Limb (tissue), 2 donors: Measurements from ENCODE around the gene GNL1.
"Not testable (repeated sequence)": the region's sequence is repeated elsewhere in the genome, so short reads cannot be mapped to it uniquely, and the experiment has no call there.

ENCODE experiments used
- DNase-seq, 2 donors: peaks; one replicate each; pipeline ENCODE4 v3.0.0-alpha.2; 2016; ENCODE audit errors: extremely low spot score in 2 of 2

The GNL1 gene

DNA sequence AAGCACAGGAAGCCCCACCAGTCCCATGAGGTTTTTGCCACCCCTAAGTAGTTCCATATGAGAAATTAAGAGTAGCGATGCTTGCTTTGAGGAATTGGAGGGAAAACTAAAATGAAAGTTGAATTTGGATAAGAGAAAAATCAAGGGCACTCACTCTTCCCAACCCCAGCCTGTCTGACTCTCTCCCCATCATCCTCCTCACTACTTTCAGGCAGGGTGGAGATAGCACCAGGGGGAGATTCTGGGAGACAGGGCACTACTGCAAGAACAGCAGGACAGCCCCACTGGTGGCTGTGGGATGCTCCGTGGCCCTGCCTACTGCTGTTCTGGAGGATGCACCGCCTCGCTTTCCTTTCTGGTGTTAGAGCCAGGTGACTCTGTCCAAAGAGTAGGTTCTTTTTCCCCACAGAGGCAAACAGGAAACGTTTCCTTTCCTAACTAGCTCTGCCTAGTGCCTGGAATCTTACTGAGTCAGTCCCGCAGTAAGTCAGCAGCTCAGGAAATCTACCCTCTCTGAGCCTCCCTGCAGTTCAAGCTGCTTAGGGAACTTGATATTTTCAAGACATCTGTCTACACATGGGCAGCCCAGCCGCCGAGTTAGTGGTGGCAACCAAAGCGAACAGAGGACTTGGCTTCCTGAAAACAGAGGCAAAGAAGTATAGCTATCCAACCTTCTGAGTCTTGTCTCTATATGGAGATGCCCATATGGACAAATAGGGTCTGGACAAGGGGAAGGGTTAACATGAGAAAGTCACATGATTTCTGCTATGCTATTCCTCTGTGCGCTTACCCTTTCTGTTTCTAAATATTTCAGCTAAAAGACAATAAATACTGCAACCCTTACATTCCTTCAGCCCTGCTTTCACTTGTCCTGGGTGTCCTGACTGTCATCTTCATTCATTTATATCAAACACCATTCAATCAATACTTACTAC, 55.6 kb downstream of the GNL1 start:
- DNase-seq = no peak

DNA sequence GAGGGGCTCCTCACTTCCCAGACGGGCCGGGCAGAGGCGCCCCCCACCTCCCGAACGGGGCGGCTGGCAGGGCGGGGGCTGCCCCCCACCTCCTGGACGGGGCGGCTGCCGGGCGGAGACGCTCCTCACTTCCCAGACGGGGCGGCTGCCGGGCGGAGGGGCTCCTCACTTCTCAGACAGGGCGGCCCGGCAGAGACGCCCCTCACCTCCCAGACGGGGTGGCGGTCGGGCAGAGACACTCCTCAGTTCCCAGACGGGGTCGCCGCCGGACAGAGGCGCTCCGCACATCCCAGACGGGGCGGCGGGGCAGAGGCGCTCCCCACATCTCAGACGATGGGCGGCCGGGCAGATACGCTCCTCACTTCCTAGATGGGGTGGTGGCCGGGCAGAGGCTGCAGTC, 57.6 kb downstream of the GNL1 start:
- not testable (repeated sequence) for DNase-seq

DNA sequence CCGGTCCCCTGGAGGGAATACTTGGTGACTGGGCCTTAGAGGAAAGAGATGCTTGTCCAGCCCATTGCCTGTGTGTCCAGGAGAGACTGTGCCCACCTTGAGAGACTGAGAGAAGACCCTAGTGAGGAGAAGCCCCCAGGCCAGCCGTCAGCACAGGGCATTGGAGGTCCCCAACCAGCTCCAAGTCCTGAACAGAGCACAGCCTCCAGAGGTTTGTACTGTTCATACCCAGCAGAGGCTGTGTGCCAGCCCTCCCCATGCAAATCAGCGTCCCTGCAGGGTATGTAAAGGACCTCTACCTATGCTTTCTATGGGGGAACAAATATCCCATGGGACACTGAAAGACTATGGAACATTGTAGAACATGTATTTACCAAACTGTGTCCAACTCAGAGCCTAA, 58.6 kb downstream of the GNL1 start:
- DNase-seq = no peak

DNA sequence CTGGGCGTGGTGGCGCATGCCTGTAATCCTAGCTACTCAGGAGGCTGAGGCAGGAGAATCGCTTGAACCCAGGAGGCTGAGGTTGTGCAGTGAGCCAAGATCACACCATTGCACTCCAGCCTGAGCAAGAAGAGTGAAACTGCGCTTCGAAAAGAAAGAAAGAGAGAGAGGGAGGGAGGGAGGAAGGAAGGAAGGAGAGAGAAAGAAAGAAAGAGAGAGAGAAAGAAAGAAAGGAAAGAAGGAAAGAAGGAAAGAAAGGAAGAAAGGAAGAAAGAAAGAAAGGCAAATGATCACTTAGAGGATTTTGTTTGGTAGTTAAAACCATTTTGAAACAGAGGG, 59.1 kb downstream of the GNL1 start:
- DNase-seq = not testable (repeated sequence)

DNA sequence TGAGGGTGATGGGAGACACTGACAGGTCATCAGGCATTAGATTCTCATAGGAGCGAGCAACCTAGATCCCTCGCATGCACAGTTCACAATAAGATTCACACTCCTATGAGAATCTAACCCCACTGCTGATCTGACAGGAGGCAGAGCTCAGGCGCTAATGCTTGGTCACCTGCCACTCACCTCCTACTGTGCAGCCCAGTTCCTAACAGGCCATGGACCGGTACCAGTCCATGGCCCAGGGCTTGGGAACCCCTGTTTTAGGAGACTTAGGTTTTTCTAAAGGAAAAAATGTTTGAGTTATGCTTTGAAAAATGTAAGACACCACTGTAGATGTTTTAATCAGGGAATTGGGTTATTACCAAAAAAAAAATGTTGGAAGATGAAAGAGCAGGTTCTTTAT, 60.3 kb downstream of the GNL1 start:
- DNase-seq = no peak

DNA sequence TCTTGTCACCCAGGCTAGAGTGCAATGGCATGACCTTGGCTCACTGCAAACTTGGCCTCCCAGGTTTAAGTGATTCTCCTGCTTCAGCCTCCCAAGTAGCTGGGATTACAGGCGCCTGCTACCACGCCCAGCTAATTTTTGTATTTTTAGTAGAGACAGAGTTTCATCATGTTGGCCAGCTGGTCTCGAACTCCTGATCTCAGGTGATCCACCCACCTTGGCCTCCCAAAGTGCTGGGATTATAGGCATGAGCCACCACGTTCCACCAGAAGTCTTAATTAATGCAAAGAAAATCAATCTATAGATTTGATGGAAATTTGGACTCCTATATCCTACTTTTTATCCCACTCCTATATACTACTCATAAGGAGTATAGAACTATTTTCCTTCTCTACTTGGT, 61.2 kb downstream of the GNL1 start:
- not testable (repeated sequence) for DNase-seq

DNA sequence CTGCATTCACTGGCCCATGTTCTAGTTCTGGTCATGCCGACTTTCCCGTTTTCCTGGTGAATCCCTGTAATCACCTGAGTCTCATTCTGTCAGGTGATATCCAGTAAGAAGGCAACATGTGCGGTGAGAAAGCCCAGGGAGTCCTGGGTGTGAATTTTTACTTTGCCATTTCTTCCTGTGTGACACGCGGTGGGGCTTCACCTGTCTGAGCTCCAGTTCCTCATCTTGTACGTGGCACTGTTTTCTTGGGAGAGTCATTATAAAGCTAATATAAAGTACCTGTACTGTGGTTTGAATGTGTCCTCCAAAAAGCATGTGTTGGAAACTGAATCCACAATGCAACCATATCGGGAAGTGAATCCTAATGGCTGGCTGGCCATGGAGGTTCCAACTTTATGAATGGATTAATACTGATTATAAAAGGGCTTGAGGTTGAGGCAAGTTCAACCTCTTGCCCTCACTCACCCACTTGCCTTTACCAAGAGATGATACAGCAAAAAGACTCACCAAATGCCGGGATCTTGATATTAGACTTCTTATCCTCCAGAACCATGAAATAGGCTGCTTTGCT, 61.9 kb downstream of the GNL1 start:
- DNase-seq = no peak

DNA sequence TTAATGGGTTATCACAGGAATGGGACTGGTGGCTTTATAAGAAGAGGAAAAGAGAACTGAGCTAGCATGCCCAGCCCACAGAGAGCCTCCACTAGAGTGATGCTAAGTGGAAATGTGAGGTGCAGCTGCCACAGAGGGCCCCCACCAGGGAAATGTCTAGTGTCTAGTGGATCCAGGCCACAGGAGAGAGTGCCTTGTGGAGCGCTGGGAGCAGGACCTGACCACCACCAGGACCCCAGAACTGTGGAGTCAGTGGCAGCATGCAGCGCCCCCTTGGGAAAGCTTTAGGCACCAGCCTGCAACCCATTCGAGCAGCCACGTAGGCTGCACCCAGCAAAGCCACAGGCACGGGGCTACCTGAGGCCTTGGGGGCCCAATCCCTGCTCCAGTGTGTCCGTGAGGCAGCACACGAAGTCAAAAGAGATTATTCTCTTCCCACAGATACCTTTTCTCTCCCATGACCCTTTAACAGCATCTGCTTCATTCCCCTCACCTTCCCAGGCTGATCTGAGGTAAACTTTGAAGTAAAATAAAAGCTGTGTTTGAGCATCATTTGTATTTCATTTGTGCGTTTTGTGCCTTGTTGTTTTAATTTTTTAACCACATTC, 62.5 kb downstream of the GNL1 start:
- DNase-seq = no peak

DNA sequence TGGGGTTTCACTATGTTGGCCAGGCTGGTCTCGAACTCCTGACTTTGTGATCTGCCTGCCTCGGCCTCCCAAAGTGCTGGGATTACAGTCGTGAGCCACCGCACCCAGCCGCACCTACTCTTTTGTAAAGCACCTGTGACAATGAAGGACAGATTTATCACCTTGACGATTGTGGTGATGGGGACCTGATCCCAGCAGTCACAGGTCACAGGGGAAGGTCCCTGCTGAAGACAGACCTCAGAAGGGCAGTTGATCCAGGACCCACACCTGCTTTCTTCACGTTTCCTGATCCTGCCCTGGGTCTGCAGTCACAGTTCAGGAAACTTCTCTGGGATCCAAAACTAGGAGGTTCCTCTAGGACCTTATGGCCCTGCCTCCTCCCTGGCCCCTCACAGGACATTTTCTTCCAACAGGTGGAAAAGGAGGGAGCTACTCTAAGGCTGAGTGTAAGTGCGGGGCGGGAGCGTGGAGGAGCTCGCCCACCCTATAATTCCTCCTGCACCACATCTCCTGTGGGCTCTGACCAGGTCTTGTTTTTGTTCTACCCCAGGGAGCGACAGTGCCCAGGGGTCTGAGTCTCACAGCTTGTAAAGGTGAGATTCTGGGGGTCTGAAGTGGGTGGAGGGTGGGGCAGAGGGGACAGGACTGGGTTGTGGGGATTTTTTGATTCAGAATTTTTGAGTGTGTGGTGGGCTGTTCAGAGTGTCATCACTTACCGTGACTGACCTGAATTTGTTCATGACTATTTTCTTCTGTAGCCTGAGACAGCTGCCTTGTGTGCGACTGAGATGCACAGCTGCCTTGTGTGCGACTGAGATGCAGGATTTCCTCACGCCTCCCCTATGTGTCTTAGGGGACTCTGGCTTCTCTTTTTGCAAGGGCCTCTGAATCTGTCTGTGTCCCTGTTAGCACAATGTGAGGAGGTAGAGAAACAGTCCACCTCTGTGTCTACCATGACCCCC, 64.0 kb downstream of the GNL1 start:
- no peak for DNase-seq
